ENCODE results near the gene S100A5. TPM values are rescaled to one million over a fixed set of nuclear protein-coding genes. Genes with fewer than 3 reads are reported as not detected.
A peak's percentile ranks its signal among the peaks of the same experiment; 100 is the strongest.

Gene S100A5
- total RNA-seq, 1 donor from 2014 or later = 0.39 TPM

- no peaks in the 10 kb centered on the region for H3K36me3 Mint-ChIP-seq (ENCODE audit: low read depth, unreplicated experiment)
- H4K20me1 ChIP-seq (ENCODE audit: insufficient read depth, low read length) = no peaks in the 10 kb centered on the region
- no peaks in the 10 kb centered on the region for H3K36me3 ChIP-seq (ENCODE audit: insufficient read depth, low read length)
- H3K79me2 ChIP-seq (ENCODE audit: insufficient read depth, low read length) = no peaks in the 10 kb centered on the region
- H3K27me3 ChIP-seq (ENCODE audit: insufficient read depth, low read length) = no peaks in the 10 kb centered on the region
- peaks cover 2% of the 10 kb centered on the region for H3K9me3 Mint-ChIP-seq (ENCODE audit: unreplicated experiment)
- H3K4me1 ChIP-seq (ENCODE audit: insufficient read depth, low read length) = peaks cover 21% of the 10 kb centered on the region
- H3K4me3 Mint-ChIP-seq (ENCODE audit: unreplicated experiment) = no peak overlapping the region
- no peaks in the 10 kb centered on the region for H3K27me3 Mint-ChIP-seq (ENCODE audit: low read depth, unreplicated experiment)
- no peak overlapping the region for H3K4me3 ChIP-seq (ENCODE audit: insufficient read depth, low read depth, low read length)
- H3K4me1 Mint-ChIP-seq (ENCODE audit: low read depth, unreplicated experiment) = peaks cover 23% of the 10 kb centered on the region
- H3K9me3 ChIP-seq (ENCODE audit: insufficient read depth, low read depth, low read length) = no peaks in the 10 kb centered on the region
- FAIRE-seq (no peak), DNase-seq (ENCODE audit: low read depth) (no peak)
- no peak overlapping the region for H3K4me2 ChIP-seq (ENCODE audit: low read length)
- H3K27ac ChIP-seq (ENCODE audit: low read depth, low read length) = no peak overlapping the region
- no peak overlapping the region for H2AFZ ChIP-seq (ENCODE audit: low read depth, low read length)
- no peak overlapping the region for H3K27ac Mint-ChIP-seq (ENCODE audit: unreplicated experiment)
- no peak overlapping the region for H3K9ac ChIP-seq (ENCODE audit: low read length)
- no peak for TF ChIP-seq EZH2 (IDR thresholded peaks at IDR 0.05; ENCODE audit: insufficient read depth, low read length)
- TF ChIP-seq, protein P1, sequence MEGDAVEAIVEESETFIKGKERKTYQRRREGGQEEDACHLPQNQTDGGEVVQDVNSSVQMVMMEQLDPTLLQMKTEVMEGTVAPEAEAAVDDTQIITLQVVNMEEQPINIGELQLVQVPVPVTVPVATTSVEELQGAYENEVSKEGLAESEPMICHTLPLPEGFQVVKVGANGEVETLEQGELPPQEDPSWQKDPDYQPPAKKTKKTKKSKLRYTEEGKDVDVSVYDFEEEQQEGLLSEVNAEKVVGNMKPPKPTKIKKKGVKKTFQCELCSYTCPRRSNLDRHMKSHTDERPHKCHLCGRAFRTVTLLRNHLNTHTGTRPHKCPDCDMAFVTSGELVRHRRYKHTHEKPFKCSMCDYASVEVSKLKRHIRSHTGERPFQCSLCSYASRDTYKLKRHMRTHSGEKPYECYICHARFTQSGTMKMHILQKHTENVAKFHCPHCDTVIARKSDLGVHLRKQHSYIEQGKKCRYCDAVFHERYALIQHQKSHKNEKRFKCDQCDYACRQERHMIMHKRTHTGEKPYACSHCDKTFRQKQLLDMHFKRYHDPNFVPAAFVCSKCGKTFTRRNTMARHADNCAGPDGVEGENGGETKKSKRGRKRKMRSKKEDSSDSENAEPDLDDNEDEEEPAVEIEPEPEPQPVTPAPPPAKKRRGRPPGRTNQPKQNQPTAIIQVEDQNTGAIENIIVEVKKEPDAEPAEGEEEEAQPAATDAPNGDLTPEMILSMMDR (IDR thresholded peaks at IDR 0.05; ENCODE audit: insufficient read depth, low read depth, low read length) = no peak
Measured at GRCh38 chr1:153509036-153509435, 31.7 kb downstream of the S100A5 start.

GRCh38 chr1:153507926-153508583 lies 32.7 kb downstream of the S100A5 start:
- no peak overlapping the region for H3K27ac Mint-ChIP-seq (ENCODE audit: unreplicated experiment)

More at GRCh38 chr1:153507926-153508583, 32.7 kb downstream of the S100A5 start:
- no peaks in the 10 kb centered on the region for H3K27me3 ChIP-seq (ENCODE audit: insufficient read depth, low read length)
- Mint-ChIP-seq H3K36me3 (ENCODE audit: low read depth, unreplicated experiment) (no peaks in the 10 kb centered on the region), H3K4me1 (ENCODE audit: low read depth, unreplicated experiment) (peaks cover 23% of the 10 kb centered on the region), H3K4me3 (ENCODE audit: unreplicated experiment) (no peak overlapping the region), H3K9me3 (ENCODE audit: unreplicated experiment) (peaks cover 2% of the 10 kb centered on the region), H3K27me3 (ENCODE audit: low read depth, unreplicated experiment) (no peaks in the 10 kb centered on the region)
- DNase-seq (ENCODE audit: low read depth) (no peak), FAIRE-seq (no peak)
- peak overlapping the region; percentile 3 for H3K9ac ChIP-seq (ENCODE audit: low read length)
- no peaks in the 10 kb centered on the region for H4K20me1 ChIP-seq (ENCODE audit: insufficient read depth, low read length)
- H3K27ac ChIP-seq (ENCODE audit: low read depth, low read length) = no peak overlapping the region
- peaks cover 21% of the 10 kb centered on the region for H3K4me1 ChIP-seq (ENCODE audit: insufficient read depth, low read length)
- H2AFZ ChIP-seq (ENCODE audit: low read depth, low read length) = peak overlapping the region; percentile 47
- H3K36me3 ChIP-seq (ENCODE audit: insufficient read depth, low read length) = no peaks in the 10 kb centered on the region
- H3K9me3 ChIP-seq (ENCODE audit: insufficient read depth, low read depth, low read length) = no peaks in the 10 kb centered on the region
- H3K4me3 ChIP-seq (ENCODE audit: insufficient read depth, low read depth, low read length) = no peak overlapping the region
- TF ChIP-seq, protein P1 (IDR thresholded peaks at IDR 0.05; ENCODE audit: insufficient read depth, low read depth, low read length) = no peak
- TF ChIP-seq EZH2 (IDR thresholded peaks at IDR 0.05; ENCODE audit: insufficient read depth, low read length) = no peak
- no peaks in the 10 kb centered on the region for H3K79me2 ChIP-seq (ENCODE audit: insufficient read depth, low read length)
- peak overlapping the region; percentile 17 for H3K4me2 ChIP-seq (ENCODE audit: low read length)
